Measurements from ENCODE around the gene UBR1.

The UBR1 gene

DNA sequence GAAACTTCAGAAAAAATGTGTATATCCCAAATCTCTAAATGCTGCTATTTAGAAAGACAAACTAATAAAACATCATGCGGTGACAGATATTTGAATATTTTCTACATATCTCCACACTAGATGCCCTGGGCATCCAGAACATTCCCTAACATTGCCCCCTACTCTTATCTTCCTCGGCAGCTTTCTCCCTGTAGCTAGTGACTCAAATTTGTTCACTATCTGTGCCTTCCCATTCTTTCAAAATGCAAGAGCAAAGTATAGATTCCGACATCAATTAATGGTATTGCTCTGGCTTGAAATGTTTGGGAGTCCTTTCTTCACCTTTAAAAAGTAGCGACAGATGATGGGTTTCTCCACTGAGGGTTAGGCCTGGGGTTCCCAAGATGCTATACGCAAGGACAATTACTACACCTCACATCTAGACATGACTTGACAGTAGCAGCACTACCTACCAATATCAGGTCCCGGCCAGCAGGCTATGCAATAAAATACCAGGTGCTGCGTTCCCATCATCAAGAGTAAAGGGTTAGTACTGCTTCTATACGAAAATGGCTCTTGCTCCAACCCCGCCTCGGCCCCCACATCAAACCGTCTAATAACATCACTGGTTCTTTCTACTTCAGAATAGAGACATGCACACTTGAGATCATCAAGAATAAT, 631 bp downstream of the UBR1 start:
- no peak for DNase-seq

DNA sequence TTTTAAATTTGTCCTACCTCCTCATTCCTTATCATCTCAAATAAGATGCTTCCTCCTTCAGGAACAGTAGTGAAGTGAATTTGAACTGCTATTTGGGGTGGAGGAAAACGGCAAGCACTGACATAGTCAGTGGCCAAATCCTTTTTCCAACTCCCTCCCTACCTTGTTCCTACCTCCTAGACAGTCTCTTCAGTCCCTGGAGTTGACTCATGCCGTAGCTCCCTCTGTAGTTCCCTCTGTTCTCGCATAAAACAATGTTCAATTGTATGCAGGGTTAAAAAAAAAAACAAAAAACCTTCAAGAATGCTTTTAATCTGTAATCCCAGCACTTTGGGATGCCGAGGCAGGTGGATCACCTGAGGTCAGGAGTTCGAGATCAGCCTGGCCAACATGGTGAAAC, 1.4 kb downstream of the UBR1 start:
- no peak for DNase-seq

GRCh38 chr15:43103907-43104306, 1.9 kb downstream of the UBR1 start:
- no peak for DNase-seq

- no peak for DNase-seq
These were observed 3.7 kb downstream of the UBR1 start for GRCh38 chr15:43102187-43102586.

- no peak for DNase-seq
These were observed 4.9 kb downstream of the UBR1 start for GRCh38 chr15:43100971-43101370.

GRCh38 chr15:43099105-43099845, 6.6 kb downstream of the UBR1 start:
- no peak for DNase-seq

DNA sequence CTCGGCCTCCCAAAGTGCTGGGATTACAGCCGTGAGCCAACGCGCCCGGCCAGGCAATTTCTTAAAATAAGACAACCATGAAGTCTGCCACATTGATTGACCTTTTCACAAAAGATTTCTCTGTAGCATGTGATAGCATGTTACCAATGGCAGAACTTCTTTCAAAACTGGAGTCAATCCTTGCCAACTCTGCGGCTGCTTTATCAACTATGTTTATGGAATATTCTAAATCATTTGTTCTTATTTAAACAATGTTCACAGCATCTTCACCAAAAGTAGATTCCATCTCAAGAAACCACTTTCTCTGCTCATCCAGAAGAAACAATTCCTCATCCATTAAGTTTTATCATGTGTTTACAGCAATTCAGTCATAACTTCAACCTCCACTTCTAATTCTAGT, 9.4 kb downstream of the UBR1 start:
- DNase-seq: no peak

GRCh38 chr15:43095708-43096347, 10.0 kb downstream of the UBR1 start:
- DNase-seq: no peak

GRCh38 chr15:43095243-43095642, 10.6 kb downstream of the UBR1 start:
- no peak for DNase-seq

DNA sequence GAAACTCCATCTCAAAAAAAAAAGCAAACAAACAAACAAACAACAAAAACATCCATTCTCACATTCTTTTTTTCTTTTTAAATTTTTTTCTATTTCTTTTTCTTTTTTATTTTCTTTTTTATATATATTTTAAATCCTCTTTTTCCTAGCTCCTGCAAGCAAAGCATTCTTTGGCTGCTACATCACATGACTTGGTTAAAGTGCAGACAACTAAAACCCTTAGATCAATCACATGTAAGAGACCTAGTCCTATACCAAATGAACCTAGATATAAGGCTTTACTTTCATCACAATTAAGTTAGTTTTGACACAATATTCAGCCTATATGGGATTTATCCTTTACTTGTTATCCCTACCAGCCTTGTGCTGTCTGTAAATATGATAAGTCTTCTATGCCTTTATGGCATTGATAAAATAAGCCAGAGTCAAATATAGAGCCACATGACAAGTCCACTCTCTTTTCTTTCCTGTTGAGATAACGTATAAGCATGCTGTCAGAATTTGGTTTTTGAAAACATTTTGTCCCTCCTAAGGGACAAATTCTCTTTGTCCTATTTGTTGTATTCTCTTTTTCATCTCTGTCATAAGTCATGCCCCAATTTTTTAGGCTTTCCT, 11.3 kb downstream of the UBR1 start:
- no peak for DNase-seq

GRCh38 chr15:43093026-43093425, 12.8 kb downstream of the UBR1 start:
- DNase-seq: no peak

GRCh38 chr15:43091859-43092258, 14.0 kb downstream of the UBR1 start:
- no peak for DNase-seq

DNA sequence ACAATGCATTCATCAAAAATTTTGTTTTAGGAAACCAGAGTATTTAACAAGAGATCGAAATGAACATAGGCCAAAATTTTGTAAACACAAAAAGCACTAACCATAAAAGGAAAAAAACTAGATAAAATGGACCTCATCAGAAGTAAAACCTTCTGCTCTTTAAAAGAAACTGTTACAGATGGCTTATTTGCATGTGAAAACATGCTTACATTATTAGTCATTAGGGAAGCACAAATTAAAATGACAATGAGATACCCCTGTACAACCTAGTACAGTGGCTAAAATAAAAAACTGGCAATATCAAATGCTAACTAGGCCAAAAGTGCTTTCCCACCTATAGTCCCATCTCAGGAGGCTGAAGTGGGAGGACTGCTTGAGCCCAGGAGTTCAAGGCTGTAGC, 19.3 kb downstream of the UBR1 start:
- no peak for DNase-seq

GRCh38 chr15:43085921-43086320, 19.9 kb downstream of the UBR1 start:
- no peak for DNase-seq

- no peak for DNase-seq
These were observed 23.3 kb downstream of the UBR1 start for GRCh38 chr15:43082509-43082908.

- DNase-seq: no peak
These were observed 24.6 kb downstream of the UBR1 start for GRCh38 chr15:43081283-43081682.

GRCh38 chr15:43071451-43071850, 34.4 kb downstream of the UBR1 start:
- no peak for DNase-seq

GRCh38 chr15:43070893-43071292, 34.9 kb downstream of the UBR1 start:
- no peak for DNase-seq

DNA sequence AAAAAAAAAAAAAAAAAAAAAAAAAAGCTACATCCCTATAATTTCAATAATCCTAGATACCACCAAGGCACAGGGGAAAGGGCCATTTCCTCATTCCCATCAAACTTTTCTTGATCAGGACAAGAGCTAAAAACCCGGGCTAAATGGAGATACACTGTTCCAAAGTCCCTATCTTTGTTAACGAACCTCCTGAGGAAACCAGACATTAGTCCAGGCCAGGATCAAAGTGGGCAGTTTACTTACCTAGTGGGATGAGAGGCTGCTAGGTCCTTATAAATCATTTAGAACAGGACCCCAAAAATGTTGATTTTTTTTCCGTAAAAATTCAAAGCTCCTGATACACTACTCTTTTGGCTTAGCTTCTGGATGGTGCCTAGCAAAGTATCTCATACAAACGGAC, 35.6 kb downstream of the UBR1 start:
- DNase-seq: no peak

- DNase-seq: no peak
These were observed 37.9 kb downstream of the UBR1 start for GRCh38 chr15:43067717-43068461.

DNA sequence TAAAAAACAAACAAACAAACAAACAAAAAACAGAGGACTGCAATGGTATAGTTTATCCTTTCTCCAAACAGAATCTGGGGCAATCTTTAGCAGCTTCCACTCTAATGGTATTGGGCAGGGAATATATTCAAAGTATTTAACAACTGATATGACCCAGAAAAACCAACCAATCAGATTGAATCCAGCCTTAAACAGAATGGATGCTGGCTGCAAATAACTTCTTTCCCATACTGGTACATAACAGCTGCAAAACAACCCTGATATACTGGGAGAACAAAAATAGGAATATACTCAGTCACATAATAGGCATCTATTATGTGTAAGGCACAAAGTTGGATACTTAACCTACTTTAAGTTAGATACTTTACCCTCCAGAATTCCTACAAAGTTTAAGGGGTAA, 49.1 kb downstream of the UBR1 start:
- DNase-seq: no peak

GRCh38 chr15:43052860-43053259, 53.0 kb downstream of the UBR1 start:
- no peak for DNase-seq

DNA sequence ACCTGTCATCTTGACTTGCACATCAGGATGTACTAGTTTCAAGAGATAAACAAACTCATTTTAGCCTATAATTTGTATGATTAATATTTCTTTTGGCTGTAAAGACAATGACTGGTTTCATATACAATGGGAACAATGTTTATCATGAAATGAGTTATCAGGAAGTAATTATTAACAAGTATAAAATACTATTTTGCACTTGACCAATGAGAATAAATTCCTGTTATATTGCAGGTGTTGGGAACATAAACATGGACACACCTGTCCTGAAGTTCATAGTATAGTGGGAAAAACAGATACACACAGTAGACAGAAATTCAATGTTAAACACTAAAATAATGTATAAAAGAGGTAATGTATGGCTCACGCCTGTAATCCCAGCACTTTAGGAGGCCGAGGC, 56.9 kb downstream of the UBR1 start:
- no peak for DNase-seq

All from stimulated activated CD4-positive, alpha-beta T cell treated with anti-CD3 and anti-CD28 coated beads, Interleukin-12 subunit alpha, Interleukin-12 subunit beta, amount 100 ng/mL, for 4 hours (primary cell).